GM12864 (cell line): Measurements from ENCODE around the gene HEATR5B.

Experiments
- DNase-seq: peaks from one replicate; pipeline ENCODE4 v3.0.0-alpha.2; 2011; ENCODE audit warnings: low read depth
- H3K4me3 ChIP-seq: 2 replicates; pipeline ENCODE4 v1.5.1; 2011; ENCODE audit warnings: mild to moderate bottlenecking, low read depth, low read length, control low read depth
- CTCF ChIP-seq: IDR thresholded peaks from 2 replicates; pipeline ENCODE4 v1.5.1; 2011; ENCODE audit warnings: low read depth, mild to moderate bottlenecking, moderate library complexity, low read length, control low read depth, inconsistent platforms; ENCODE audit errors: missing control alignments

The HEATR5B gene

GRCh38 chr2:37110306-37111212 is 26.4 kb upstream of the HEATR5B start:
- TF ChIP-seq CTCF, result no peak
- no peak overlapping the region for H3K4me3 ChIP-seq
- no peak for DNase-seq

- DNase-seq, result no peak
- no peak for TF ChIP-seq CTCF
- no peak overlapping the region for H3K4me3 ChIP-seq
Observed at GRCh38 chr2:37109523-37109922, 25.4 kb upstream of the HEATR5B start.

GRCh38 chr2:37105150-37105549 is 21.0 kb upstream of the HEATR5B start:
- TF ChIP-seq CTCF, result no peak
- no peak for DNase-seq
- no peak overlapping the region for H3K4me3 ChIP-seq

GRCh38 chr2:37104178-37104577 is 20.0 kb upstream of the HEATR5B start:
- no peak for TF ChIP-seq CTCF
- no peak overlapping the region for H3K4me3 ChIP-seq
- DNase-seq, result no peak

- DNase-seq, result no peak
- TF ChIP-seq CTCF, result no peak
- no peak overlapping the region for H3K4me3 ChIP-seq
Observed at GRCh38 chr2:37102588-37102987, 18.4 kb upstream of the HEATR5B start.

GRCh38 chr2:37100054-37100453 is 15.9 kb upstream of the HEATR5B start:
- H3K4me3 ChIP-seq, result no peak overlapping the region

More at GRCh38 chr2:37100054-37100453, 15.9 kb upstream of the HEATR5B start:
- TF ChIP-seq CTCF, result no peak
- no peak for DNase-seq
